ENCODE results near the gene AKR1B1. TPM values are rescaled to one million over a fixed set of nuclear protein-coding genes. Genes with fewer than 3 reads are reported as not detected.

Gene AKR1B1
- total and polyA plus RNA-seq, 9 of the 15 experiments (the other 6 are each of a cell fraction or from before 2014, with no cell fraction given), result 2.0 to 10.6 (median 6.2) TPM

DNA sequence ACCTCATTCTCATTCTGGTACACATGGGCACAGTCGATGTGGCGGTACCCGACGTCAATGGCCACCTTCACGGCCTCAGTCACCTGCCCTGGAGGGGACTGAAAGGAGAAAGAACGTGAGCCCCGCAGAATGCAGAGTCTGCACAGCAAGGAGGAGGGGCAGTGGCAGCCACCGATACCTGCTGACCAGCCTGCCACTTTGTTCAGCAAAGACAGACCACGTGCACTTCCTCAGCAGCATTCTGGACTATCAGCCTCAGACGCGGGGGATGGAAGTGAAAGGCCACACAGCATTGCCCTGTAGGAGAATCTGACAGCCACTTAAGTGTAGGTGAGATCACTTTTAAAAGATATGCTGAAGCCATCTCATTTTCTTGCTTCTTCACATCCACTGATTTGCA lies 7.2 kb downstream of the AKR1B1 start (continued):
- TF ChIP-seq HCFC1 (IDR thresholded peaks at IDR 0.05; ENCODE audit: low read depth, low read length), result no peak
- TF ChIP-seq ZBTB8A (IDR thresholded peaks at IDR 0.05; ENCODE audit: partially characterized antibody), result no peak
- no peak for TF ChIP-seq ZNF12 (CRISPR knock-in tag; IDR thresholded peaks at IDR 0.05)
- no peak for TF ChIP-seq TAF15 (IDR thresholded peaks at IDR 0.05; ENCODE audit: low read depth, low read length)
- TF ChIP-seq, protein P1, sequence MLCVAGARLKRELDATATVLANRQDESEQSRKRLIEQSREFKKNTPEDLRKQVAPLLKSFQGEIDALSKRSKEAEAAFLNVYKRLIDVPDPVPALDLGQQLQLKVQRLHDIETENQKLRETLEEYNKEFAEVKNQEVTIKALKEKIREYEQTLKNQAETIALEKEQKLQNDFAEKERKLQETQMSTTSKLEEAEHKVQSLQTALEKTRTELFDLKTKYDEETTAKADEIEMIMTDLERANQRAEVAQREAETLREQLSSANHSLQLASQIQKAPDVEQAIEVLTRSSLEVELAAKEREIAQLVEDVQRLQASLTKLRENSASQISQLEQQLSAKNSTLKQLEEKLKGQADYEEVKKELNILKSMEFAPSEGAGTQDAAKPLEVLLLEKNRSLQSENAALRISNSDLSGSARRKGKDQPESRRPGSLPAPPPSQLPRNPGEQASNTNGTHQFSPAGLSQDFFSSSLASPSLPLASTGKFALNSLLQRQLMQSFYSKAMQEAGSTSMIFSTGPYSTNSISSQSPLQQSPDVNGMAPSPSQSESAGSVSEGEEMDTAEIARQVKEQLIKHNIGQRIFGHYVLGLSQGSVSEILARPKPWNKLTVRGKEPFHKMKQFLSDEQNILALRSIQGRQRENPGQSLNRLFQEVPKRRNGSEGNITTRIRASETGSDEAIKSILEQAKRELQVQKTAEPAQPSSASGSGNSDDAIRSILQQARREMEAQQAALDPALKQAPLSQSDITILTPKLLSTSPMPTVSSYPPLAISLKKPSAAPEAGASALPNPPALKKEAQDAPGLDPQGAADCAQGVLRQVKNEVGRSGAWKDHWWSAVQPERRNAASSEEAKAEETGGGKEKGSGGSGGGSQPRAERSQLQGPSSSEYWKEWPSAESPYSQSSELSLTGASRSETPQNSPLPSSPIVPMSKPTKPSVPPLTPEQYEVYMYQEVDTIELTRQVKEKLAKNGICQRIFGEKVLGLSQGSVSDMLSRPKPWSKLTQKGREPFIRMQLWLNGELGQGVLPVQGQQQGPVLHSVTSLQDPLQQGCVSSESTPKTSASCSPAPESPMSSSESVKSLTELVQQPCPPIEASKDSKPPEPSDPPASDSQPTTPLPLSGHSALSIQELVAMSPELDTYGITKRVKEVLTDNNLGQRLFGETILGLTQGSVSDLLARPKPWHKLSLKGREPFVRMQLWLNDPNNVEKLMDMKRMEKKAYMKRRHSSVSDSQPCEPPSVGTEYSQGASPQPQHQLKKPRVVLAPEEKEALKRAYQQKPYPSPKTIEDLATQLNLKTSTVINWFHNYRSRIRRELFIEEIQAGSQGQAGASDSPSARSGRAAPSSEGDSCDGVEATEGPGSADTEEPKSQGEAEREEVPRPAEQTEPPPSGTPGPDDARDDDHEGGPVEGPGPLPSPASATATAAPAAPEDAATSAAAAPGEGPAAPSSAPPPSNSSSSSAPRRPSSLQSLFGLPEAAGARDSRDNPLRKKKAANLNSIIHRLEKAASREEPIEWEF (CRISPR knock-in tag; IDR thresholded peaks at IDR 0.05), result no peak
- TF ChIP-seq PTRF (tag; IDR thresholded peaks at IDR 0.05), result no peak
- no peak for TF ChIP-seq EGR1 (conservative IDR thresholded peaks at IDR 0.05)
- TF ChIP-seq, protein P2, sequence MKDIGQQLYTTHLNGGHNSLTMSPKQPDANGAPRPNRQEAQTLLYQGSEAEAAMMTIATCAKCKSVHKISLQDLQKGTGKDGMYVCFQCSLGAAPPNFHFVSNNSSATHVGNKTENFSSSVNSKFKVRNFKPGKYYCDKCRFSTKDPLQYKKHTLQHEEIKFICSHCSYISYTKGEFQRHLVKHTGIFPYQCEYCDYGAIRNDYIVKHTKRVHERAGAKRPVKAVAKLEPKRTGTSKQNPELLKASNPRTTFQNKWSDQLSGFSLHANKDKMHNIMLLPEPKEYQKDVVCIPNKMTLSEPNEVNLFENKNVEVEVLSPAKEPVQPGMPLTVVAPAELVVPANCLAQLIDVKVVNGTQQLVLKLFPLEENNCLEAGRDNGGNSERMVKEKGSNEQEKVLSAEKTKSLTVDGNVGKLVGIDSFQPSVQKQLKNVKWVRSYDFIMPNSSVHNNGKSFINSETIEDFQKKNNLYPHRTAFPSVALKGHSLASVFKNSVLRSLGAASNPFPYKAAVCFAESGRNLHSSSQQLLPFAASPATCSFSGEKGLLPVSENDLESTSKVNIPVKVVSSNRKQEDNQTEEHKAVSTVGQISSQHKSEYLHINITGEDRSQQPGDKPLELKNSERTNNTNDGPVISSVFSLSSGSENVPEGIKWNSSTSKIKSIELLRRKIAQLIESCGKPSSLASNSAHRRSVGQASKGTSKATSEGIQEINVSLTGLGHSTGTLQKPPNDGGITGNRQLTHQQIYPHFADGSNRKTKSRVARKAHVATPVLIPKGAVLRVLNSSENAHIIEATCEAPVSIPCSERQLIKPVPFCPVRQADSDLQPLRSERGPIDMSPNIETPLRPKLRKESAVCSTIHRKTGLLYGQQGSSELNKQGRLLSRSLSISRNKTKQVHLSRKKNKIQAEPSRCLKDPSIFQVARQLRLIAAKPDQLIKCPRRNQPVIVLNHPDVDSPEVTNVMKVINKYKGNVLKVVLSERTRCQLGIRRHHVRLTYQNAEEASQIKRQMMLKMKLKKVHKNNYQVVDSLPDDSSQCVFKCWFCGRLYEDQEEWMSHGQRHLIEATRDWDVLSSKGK (CRISPR knock-in tag; IDR thresholded peaks at IDR 0.05), result no peak
